GM20000 (cell line): ENCODE measurements around the gene TBC1D1.
A peak's percentile ranks its signal among the peaks of the same experiment; 100 is the strongest.

ENCODE experiments used
- DNase-seq: peaks from one replicate; pipeline ENCODE4 v3.0.0; 2012; ENCODE audit warnings: low spot score
- TF ChIP-seq, protein P1 (sequence below): IDR thresholded peaks from 2 replicates; pipeline ENCODE4 v1.5.1; 2012; ENCODE audit warnings: mild to moderate bottlenecking, control low read depth; ENCODE audit errors: extremely low read depth, missing control alignments

The TBC1D1 gene

DNA sequence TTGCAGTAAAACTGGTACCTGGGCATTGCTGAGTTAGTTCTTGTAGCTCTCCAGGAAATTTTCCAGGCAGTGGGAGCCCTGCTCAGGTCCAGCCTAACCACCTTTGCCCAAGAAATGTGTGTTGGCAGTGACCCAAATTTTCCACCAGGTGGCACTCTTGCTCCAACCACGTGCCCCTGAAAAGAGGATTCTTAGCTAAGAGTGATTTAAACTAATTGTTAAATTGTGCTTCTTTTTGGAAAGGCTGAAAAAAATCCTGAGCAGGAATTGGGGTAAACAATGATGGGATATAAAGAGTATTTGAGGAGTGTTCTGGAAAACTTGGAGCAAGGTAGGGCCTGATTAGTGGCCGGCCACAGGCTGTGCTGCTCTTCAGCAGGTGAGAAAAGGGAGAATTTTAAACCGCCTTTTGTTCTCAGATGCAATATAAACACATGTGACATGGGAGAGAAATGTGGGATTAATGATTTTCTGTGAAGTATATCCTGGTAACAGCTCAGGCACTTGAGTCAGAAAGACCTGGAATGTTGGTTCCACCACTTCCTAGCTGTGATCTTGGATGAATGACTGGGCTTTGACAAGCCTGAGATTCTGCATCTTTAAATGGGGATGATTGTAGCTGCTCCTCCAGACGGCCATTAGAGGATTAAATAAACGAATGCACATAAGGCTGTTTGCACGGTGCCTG is 288.9 kb downstream of the TBC1D1 start:
- DNase-seq, result peak; percentile 74
- TF ChIP-seq, protein P1, sequence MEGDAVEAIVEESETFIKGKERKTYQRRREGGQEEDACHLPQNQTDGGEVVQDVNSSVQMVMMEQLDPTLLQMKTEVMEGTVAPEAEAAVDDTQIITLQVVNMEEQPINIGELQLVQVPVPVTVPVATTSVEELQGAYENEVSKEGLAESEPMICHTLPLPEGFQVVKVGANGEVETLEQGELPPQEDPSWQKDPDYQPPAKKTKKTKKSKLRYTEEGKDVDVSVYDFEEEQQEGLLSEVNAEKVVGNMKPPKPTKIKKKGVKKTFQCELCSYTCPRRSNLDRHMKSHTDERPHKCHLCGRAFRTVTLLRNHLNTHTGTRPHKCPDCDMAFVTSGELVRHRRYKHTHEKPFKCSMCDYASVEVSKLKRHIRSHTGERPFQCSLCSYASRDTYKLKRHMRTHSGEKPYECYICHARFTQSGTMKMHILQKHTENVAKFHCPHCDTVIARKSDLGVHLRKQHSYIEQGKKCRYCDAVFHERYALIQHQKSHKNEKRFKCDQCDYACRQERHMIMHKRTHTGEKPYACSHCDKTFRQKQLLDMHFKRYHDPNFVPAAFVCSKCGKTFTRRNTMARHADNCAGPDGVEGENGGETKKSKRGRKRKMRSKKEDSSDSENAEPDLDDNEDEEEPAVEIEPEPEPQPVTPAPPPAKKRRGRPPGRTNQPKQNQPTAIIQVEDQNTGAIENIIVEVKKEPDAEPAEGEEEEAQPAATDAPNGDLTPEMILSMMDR, result peak; percentile 74

DNA sequence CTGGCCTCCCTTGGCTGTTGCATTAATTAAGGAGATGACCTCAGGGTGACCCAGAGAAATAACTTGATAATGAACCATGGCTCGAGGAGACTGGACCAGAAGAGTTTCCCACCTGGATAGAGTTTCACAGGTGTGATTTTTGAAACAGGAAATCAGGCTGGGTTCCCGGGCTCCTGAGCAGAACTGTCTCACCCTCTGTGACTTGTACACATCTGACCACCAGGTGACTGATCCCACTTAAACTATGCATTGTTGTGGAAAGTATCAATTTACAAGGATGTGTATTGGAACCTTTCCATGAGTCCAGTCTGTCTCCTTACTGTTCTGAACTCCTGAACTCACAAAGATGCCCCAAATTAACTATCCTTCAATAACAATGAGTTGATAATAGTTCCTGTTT is 289.6 kb downstream of the TBC1D1 start:
- TF ChIP-seq, protein P1, result no peak
- DNase-seq, result no peak

DNA sequence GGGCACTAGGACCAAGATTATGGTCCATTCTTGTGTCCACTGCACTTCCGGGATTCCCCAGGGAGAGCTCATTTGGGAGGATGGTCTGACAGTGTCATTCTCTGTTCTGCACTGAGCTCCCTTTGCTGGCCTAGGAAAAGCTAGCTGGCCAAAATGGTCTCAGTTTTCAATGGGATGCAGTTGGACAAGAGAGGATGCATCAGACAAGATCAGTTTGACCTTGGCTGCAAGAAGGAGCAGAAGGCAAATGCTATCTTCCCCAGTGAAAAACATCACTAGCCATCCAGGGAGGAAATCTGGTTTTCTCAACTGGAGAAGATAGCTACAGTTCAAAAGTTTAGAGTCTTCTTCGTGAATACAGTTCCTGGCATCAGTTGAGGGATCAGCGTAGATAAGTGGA is 290.4 kb downstream of the TBC1D1 start:
- DNase-seq, result no peak
- TF ChIP-seq, protein P1, result no peak

DNA sequence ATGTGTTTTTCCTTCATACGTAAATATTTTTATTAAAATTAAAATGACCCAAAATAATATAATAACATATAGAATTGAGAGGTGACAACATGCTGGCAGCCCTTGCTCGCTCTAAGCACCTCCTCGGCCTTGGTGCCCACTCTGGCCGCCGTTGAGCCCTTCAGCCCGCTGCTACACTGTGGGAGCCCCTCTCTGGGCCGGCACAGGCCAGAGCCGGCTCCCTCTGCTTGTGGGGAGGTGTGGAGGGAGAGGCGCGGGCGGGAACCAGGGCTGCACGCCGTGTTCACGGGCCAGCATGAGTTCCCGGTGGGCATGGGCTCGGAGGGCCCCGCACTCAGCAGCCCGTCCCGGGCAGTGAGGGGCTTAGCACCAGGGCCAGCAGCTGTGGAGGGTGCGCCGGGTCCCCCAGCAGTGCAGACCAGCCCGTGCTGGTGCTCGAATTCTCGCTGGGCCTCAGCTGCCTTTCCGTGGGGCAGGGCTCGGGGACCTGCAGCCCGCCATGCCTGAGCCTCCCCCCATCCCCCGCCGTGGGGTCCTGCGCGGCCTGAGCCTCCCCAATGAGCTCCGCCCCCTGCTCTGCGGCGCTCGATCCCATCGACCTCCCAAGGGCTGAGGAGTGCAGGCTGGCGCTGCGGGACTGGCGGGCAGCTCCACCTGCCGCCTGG is 291.6 kb downstream of the TBC1D1 start:
- no peak for DNase-seq
- TF ChIP-seq, protein P1, result no peak

DNA sequence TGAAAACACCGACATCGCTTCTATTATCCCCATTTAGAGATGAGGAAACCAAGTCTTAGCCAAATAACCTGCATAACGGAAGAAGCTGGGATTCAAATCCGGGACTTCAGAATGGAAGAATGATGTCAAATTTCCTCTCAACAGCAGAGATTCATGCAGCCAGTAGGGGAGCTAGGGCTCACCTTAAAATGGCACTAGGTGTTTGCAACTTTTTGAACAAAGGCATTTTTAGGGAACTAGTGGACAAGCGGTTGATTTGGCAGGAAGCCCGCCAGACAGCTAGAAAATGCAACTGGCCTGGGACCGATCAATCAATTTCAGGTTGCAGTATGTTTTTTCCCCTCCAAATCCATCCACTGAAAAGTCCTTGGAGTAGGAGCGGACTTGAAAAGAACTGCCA is 293.5 kb downstream of the TBC1D1 start:
- DNase-seq, result no peak
- TF ChIP-seq, protein P1, result no peak

DNA sequence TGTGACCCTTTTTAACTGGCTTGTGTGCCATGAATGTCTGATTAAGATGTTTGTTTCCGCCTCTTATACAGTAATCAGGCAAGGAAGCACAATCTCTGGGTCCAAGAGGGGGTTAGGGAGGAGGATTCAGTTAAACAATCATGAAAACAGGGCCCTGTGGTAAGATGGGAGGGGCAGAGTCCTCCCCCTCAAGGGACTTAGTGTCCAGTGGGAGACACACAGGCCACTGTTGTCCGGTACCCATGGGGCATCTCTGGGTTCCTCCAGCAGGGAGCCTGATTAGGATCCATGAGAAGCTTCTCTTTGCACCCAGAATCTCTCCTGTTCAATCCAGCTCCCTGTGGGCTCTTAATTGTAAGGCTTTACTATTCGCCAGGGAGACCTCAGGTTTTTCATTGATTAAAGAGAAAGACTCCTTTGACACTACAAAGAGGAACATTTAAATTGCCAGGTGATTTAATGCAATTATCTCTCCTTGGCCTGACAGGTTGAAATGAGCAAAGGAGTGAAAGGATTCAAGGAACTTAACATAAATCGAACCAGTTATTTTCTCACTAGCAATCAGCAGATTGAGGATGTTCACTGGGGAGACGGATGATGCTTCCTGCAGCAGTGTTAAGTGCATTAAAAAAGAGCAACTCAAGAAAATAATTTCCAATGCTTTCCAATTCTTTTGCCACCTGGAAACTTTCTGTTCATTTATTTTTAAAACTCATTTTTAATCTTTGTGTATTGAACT is 294.7 kb downstream of the TBC1D1 start:
- TF ChIP-seq, protein P1, result no peak
- DNase-seq, result no peak

DNA sequence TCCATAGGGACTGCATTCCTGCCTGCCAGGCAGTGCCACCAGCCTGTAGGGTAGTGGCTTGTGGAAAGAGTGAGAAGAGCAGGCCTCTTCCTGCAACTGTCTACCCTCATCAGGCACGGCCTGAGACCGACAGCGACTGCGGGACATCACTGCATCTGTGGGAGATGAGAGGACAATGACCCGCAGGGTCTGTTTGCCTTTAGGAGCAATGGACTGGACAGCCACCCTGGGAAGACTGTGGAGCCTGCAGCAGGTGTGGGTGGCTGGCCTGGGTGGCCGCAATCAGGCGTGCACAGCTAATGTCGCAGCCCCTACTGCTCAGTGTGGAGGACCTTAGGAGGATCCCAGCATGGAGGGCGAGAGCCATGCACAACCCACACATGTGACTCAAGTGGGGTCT is 297.3 kb downstream of the TBC1D1 start:
- DNase-seq, result no peak
- TF ChIP-seq, protein P1, result no peak
